Activated CD8-positive, alpha-beta T cell treated with anti-CD3 and anti-CD28 coated beads, Interleukin-2, amount 10 ng/mL, durations not matched to agents 7 days and 5 days (primary cell): ENCODE data around the gene PARL. TPM values are rescaled to one million over a fixed set of nuclear protein-coding genes. Genes with fewer than 3 reads are reported as not detected.

Experiments
- ATAC-seq: fragments of 150-1000 bp; cut with Tn5 transposase; one replicate; pipeline ENCODE4 v1.10.0; 2021; ENCODE audit warnings: moderate library complexity
- CTCF ChIA-PET: fragments of 350-600 bp; sonication (Branson Sonifier 250); formaldehyde crosslinking; loops from one replicate; lab custom pipeline; 2021; ENCODE audit warnings: antibody characterized with exemption; lab: Charles Lee
- POLR2A ChIA-PET: fragments of 350-600 bp; sonication (Branson Sonifier 250); formaldehyde crosslinking; loops from one replicate; lab custom pipeline; 2021; ENCODE audit warnings: antibody characterized with exemption; lab: Charles Lee
- DNase-seq: peaks from one replicate; pipeline ENCODE4 v3.0.0-alpha.2; 2020
- H3K27ac Mint-ChIP-seq: one replicate; pipeline ENCODE4 v1.8.0; 2021; ENCODE audit warnings: mild to moderate bottlenecking, mixed read lengths
- H3K27me3 Mint-ChIP-seq: one replicate; pipeline ENCODE4 v1.8.0; 2021; ENCODE audit warnings: low read depth, mixed read lengths
- H3K36me3 Mint-ChIP-seq: one replicate; pipeline ENCODE4 v1.8.0; 2021; ENCODE audit warnings: low read depth, mixed read lengths
- H3K4me1 Mint-ChIP-seq: one replicate; pipeline ENCODE4 v1.8.0; 2021; ENCODE audit warnings: low read depth, mixed read lengths
- H3K4me3 Mint-ChIP-seq: one replicate; pipeline ENCODE4 v1.8.0; 2021; ENCODE audit warnings: mild to moderate bottlenecking, mixed read lengths
- H3K9me3 Mint-ChIP-seq: one replicate; pipeline ENCODE4 v1.8.0; 2022; ENCODE audit warnings: mixed read lengths; ENCODE audit not compliant: insufficient read depth
- total RNA-seq, 2 experiments: library from RNA; stranded (reverse); gene quantifications; one replicate each; pipeline ENCODE4 v1.2.3, GENCODE V29; 2021

The PARL gene, protein sequence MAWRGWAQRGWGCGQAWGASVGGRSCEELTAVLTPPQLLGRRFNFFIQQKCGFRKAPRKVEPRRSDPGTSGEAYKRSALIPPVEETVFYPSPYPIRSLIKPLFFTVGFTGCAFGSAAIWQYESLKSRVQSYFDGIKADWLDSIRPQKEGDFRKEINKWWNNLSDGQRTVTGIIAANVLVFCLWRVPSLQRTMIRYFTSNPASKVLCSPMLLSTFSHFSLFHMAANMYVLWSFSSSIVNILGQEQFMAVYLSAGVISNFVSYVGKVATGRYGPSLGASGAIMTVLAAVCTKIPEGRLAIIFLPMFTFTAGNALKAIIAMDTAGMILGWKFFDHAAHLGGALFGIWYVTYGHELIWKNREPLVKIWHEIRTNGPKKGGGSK
- 10 to 100 TPM; 45.6 to 49.3 TPM for total RNA-seq

DNA sequence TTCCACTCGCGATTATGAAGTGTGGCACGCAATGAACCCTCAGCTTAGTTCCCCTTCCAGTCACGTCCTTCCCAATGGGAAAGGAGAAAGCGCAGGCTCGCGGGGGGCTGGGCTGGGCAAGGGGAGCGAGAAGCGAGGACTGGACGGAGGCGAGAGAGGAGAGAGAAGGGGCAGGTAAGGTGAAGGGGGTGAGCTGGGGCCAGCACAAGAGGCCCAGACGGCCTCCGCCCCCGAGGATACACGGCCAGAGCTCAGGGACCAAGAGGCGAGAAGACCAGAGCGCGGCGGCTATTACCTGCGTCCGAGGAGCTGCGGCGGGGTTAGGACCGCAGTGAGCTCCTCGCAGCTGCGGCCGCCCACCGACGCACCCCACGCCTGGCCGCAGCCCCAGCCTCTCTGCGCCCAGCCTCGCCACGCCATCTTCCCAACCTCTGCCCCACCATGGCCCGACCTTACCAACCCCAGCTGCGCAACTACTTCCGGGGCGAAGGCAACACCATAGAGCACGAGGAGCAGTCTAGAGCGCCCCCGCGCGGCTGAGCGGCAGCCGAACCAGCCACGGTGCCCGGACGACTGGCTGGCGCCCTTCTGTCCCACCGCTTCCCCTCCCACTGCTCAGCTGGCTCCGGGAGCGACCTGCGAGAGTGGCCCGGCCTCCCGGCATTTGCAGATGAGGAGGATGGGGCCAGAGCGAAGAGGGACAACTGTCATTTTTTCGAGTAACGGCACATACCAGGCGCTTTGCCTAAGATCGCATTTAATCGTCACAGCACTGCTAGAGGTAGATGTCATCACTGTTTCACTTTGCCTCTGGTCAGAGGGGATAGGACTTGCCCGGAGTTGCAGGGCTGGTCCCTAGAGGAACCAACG, at the start of gene PARL:
PARL (minus strand) TSS at position 454 of the 870 bp plus-strand sequence; CDS start at position 420, 34 bp downstream.
- Mint-ChIP-seq H3K36me3 (peaks cover 6% of the 10 kb centered on the region), H3K4me3 (peak within 1 kb of the TSS; percentile 97), H3K27ac (peak within 1 kb of the TSS; percentile 94), H3K4me1 (peaks cover 28% of the 10 kb centered on the region), H3K27me3 (peaks cover under 1% of the 10 kb centered on the region), H3K9me3 (no peaks in the 10 kb centered on the region)
- ChIA-PET CTCF (interaction anchor here (0.6 to 2.9 kb wide), 46 partner anchors 9 to 565 kb away, joined by 3 to 29 read pairs (median 3); partner anchors contain the start of genes ABCC5, EEF1AKMT4, EIF2B5 and KLHL24), POLR2A (interaction anchor here (0.6 to 1.3 kb wide), 8 partner anchors 9 to 437 kb away, joined by 3 to 7 read pairs (median 3); no protein-coding TSS in a partner anchor)
- peak; percentile 100 for ATAC-seq
- peak; percentile 97 for DNase-seq

DNA sequence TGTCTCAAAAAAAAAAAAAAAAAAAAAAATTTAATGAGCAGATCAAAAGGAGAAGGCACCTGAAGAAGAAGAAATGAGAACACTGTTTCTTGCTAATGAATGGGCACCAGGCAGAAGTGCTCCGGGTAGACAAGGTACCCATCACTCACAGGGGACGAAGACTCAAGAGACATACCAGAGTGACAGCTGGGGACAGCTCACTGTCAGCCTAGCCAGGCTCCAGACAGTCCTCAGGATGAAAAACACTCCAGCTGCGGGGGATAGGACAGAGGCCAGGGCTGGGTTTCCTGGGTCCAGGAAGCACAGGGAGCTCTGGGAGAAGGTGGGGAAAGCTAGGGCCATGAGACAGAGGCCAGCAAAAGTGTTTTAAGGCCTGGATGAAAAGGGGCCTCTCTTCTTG, 48.5 kb upstream of the PARL start:
- no peaks in the 10 kb centered on the region for H3K9me3 Mint-ChIP-seq
- CTCF ChIA-PET, result no interaction called here
- H3K27ac Mint-ChIP-seq, result no peak overlapping the region

DNA sequence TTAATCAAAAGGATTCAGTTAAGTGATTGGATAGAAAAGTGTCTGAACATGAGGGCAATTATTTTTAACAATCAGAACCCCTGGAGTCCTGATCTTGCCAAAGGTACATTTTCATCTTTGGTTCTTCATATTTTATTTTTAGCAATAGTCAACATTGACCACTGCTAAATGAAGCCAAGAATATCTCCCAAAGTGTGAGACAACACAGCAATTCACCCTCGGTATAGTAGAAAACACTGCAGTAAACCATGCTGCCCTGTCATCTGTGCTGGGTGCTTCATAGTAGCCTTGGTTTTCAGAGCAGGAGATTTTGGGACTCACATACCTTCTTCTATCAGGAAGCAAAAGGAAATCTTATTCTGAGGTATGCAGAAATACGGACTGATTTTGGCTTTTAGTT, 47.2 kb upstream of the PARL start:
- no peak overlapping the region for H3K4me3 Mint-ChIP-seq
- ATAC-seq (no peak), DNase-seq (no peak)
- H3K4me1 Mint-ChIP-seq, result no peaks in the 10 kb centered on the region
- no peaks in the 10 kb centered on the region for H3K27me3 Mint-ChIP-seq
- ChIA-PET CTCF (no interaction called here), POLR2A (no interaction called here)
- no peaks in the 10 kb centered on the region for H3K9me3 Mint-ChIP-seq
- no peak overlapping the region for H3K27ac Mint-ChIP-seq
- peaks cover 1% of the 10 kb centered on the region for H3K36me3 Mint-ChIP-seq

More for the DNA sequence above, 48.5 kb upstream of the PARL start:
- DNase-seq (no peak), ATAC-seq (no peak)
- H3K4me3 Mint-ChIP-seq, result no peak overlapping the region
- peaks cover 1% of the 10 kb centered on the region for H3K36me3 Mint-ChIP-seq
- no peaks in the 10 kb centered on the region for H3K27me3 Mint-ChIP-seq
- no peaks in the 10 kb centered on the region for H3K4me1 Mint-ChIP-seq
- POLR2A ChIA-PET, result no interaction called here

DNA sequence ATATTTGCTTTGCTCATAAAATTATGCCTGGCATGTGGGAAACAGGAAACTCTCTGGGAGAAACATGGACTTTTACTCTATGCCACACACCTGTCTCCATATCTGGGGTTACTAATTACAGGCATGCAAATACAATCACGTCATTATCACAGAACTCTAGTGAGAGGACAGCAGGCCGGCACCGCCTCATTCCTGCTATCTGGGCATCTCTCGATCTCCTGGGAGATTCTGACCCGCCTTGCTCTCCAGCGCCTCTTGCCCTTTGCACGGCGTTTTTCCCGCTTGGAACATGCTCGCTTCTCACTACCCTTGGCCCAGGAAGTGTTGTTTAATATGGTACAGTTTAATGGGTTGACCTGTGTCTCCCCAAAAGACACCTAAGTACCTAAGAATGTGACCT, 45.4 kb upstream of the PARL start:
- H3K27ac Mint-ChIP-seq, result no peak overlapping the region

DNA sequence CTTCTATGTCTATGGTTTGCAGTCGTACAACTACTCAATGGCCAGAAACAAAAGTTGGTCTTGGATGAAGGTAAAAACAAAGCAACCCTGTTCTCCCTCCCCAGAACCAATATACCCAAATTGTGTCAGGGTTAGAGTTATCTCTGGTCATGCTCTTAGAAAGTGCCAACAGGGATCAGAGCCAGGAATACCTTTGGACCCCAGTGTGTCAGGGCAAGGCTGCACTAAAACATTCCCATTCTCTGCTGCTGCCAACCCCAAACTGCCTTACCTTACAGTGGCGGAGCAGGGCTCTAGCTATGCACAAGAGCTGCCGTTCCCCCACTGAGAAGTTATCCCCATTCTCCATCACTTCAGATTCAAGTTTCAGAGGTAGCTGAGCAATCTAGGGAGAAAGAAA, 42.4 kb upstream of the PARL start:
- Mint-ChIP-seq H3K9me3 (no peaks in the 10 kb centered on the region), H3K36me3 (peaks cover 4% of the 10 kb centered on the region)
- CTCF ChIA-PET, result no interaction called here

More for the DNA sequence above, 45.4 kb upstream of the PARL start:
- ChIA-PET POLR2A (no interaction called here), CTCF (no interaction called here)
- ATAC-seq (no peak), DNase-seq (no peak)
- Mint-ChIP-seq H3K27me3 (no peaks in the 10 kb centered on the region), H3K4me3 (no peak overlapping the region), H3K4me1 (no peaks in the 10 kb centered on the region), H3K36me3 (peaks cover 1% of the 10 kb centered on the region), H3K9me3 (no peaks in the 10 kb centered on the region)

DNA sequence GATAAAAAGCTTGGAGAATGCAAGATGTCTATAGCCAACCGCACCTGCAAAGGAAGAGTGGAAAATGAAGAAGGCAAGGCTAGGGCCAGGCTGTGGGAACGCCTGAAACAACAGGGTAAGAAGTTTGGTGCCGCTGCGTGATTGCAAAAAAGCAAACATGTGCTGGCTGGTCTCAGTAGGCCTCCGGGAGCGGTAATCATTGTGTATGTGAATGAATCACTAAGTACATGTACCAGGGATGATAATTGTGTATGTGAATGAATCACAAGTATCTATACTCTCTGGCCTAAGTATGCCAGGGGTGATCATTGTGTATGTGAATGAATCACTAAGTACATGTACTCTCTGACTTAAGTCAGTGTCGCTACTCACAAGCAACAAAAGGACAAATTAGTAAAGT, 40.3 kb upstream of the PARL start:
- POLR2A ChIA-PET, result no interaction called here
- H3K27ac Mint-ChIP-seq, result no peak overlapping the region
- H3K9me3 Mint-ChIP-seq, result no peaks in the 10 kb centered on the region
- no peak for DNase-seq
- peaks cover 2% of the 10 kb centered on the region for H3K36me3 Mint-ChIP-seq
- no peak overlapping the region for H3K4me3 Mint-ChIP-seq
- CTCF ChIA-PET, result no interaction called here
- no peaks in the 10 kb centered on the region for H3K4me1 Mint-ChIP-seq
- ATAC-seq, result no peak
- no peaks in the 10 kb centered on the region for H3K27me3 Mint-ChIP-seq

More for the DNA sequence above, 42.4 kb upstream of the PARL start:
- POLR2A ChIA-PET, result no interaction called here
- no peak for ATAC-seq
- Mint-ChIP-seq H3K4me1 (no peaks in the 10 kb centered on the region), H3K27ac (no peak overlapping the region), H3K27me3 (no peaks in the 10 kb centered on the region), H3K4me3 (no peak overlapping the region)
- DNase-seq, result no peak

DNA sequence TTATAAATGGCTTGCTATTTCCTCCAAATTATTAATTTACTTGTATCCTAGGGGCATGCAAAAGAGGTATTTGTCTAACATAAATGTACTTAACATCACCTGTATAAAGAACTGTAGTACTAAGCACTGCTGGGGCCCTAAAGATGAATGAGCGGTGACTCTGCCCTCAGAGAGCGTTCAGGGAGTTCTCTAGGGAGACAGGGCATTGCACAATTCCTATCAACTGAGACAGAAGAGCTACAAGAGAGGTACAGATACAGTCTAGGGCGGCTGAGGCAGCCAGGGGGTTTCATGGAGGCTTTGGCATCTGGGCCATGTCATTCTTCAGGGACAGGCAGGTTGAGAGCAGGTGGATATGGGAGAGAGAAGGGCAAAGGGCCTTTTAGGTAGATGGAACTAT, 39.9 kb upstream of the PARL start:
- ATAC-seq, result no peak
- no peak for DNase-seq
- no peak overlapping the region for H3K4me3 Mint-ChIP-seq
- H3K27me3 Mint-ChIP-seq, result no peaks in the 10 kb centered on the region
- peaks cover 2% of the 10 kb centered on the region for H3K36me3 Mint-ChIP-seq
- no peaks in the 10 kb centered on the region for H3K4me1 Mint-ChIP-seq
- H3K9me3 Mint-ChIP-seq, result no peaks in the 10 kb centered on the region
- POLR2A ChIA-PET, result no interaction called here
- CTCF ChIA-PET, result no interaction called here
- H3K27ac Mint-ChIP-seq, result no peak overlapping the region

DNA sequence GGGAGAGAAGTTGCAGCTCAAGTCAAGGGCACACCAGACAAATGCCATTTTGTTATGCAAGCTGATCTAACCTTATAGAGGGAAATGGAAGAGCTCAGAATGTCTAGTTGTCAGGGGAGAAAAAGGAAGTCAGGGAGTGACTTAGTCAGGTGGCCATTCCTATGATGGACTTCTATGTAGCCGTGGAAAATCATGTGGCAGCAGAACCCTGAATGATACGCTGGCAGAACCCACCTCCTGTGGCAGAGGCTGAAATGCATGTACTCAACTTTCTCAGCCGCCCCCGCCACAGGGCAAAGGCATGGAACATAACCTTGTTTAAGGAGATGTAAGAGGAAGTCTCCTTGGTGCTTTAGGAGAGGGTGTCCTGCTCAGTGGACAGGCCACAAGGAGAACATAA, 37.7 kb upstream of the PARL start:
- Mint-ChIP-seq H3K4me3 (no peak overlapping the region), H3K9me3 (no peaks in the 10 kb centered on the region), H3K27me3 (no peaks in the 10 kb centered on the region), H3K27ac (no peak overlapping the region), H3K36me3 (peaks cover 2% of the 10 kb centered on the region), H3K4me1 (no peaks in the 10 kb centered on the region)
- CTCF ChIA-PET, result no interaction called here
- POLR2A ChIA-PET, result no interaction called here
- DNase-seq (no peak), ATAC-seq (no peak)

DNA sequence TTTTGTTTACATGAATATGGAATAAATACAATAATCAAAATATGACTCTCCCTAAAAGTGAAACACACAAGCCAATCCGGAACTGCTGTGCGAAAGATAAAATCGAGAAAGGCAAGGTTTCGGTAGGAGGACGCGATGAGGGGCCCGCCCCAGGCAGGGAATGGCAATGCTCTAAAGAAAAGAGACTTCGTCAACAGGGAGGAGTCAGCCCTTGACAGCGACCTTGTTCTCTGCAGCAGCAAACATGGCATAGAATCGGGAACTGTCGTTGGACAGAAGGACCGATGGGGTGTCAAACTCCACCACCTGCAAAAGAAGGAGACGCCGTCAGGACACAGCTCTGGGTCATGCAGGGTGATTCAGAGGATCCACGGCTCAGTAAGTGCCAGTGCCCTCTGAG, 36.4 kb upstream of the PARL start:
- no peak for ATAC-seq
- ChIA-PET CTCF (no interaction called here), POLR2A (no interaction called here)
- no peaks in the 10 kb centered on the region for H3K4me1 Mint-ChIP-seq
- H3K9me3 Mint-ChIP-seq, result no peaks in the 10 kb centered on the region
- no peak overlapping the region for H3K4me3 Mint-ChIP-seq
- no peak for DNase-seq
- H3K27me3 Mint-ChIP-seq, result no peaks in the 10 kb centered on the region
- peaks cover 2% of the 10 kb centered on the region for H3K36me3 Mint-ChIP-seq
- no peak overlapping the region for H3K27ac Mint-ChIP-seq

DNA sequence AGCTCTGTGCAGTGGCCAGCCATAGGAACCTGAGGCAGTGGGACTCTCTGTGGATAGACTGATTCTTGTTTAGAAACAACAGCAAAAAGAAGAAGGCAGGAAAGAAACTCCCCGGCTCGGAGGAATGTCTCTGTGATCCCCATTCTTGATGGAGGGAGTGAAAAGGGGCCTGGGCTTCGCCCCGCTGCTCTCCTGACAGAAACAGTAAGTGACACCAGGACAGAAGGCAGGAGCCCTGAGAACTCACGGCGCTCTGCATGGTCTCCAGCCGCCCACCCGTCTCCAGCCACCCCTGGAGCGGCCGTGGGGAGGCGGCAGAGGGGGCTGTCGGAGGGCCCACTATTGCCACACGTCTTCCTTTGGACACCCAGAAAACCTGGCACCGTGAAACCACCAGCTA, 35.7 kb upstream of the PARL start:
- H3K9me3 Mint-ChIP-seq, result no peaks in the 10 kb centered on the region
- peaks cover 2% of the 10 kb centered on the region for H3K36me3 Mint-ChIP-seq
- CTCF ChIA-PET, result no interaction called here
- no peak overlapping the region for H3K27ac Mint-ChIP-seq
- H3K27me3 Mint-ChIP-seq, result no peaks in the 10 kb centered on the region
- no peak overlapping the region for H3K4me3 Mint-ChIP-seq
- POLR2A ChIA-PET, result no interaction called here
- DNase-seq, result no peak
- no peak for ATAC-seq
- no peaks in the 10 kb centered on the region for H3K4me1 Mint-ChIP-seq

DNA sequence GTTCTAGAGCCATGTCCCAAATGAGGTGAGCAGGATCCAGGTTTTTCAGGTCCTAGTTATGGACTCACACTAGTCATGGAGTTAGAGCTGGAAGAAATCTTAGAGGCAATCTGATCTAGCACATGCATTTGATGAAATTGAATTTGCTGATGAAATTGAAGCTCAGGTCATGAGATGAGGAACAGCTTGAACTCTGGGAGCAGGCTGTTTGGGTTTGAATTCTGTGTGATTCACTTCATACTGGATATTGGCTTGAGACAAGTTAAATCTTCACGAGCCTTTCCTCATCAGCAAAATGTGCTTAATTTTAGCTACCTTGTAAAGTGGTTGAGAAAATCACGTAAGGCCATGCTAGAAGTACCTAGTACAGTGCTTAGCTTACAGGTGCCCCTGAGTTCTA, 33.5 kb upstream of the PARL start:
- CTCF ChIA-PET, result no interaction called here
- Mint-ChIP-seq H3K4me3 (no peak overlapping the region), H3K36me3 (peaks cover 2% of the 10 kb centered on the region), H3K4me1 (no peaks in the 10 kb centered on the region), H3K27ac (no peak overlapping the region), H3K27me3 (no peaks in the 10 kb centered on the region), H3K9me3 (no peaks in the 10 kb centered on the region)
- DNase-seq, result no peak
- ATAC-seq, result no peak
- POLR2A ChIA-PET, result no interaction called here

DNA sequence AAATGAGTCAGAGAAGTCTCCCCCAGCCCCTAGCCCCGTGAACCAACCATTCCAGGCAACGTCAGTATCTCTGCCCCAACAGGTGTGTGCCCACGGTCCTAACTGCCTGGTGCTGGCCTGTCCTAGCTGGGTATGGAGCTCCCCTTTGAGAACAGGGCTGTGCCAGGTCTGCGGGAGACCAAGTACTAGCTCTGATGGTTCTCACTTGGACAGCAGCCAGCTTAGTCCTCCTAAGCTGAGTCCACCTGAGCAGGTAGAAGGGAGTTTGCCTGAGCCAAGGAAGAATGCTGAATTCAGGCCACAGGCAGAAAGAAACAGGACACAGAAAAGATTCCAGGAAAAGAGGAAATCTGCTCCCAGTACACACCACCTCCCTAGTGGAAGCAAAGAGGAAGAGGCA, 33.1 kb upstream of the PARL start:
- H3K36me3 Mint-ChIP-seq, result peaks cover 2% of the 10 kb centered on the region
- no peak overlapping the region for H3K4me3 Mint-ChIP-seq
- H3K9me3 Mint-ChIP-seq, result no peaks in the 10 kb centered on the region
- no peak for ATAC-seq
- DNase-seq, result no peak
- H3K4me1 Mint-ChIP-seq, result no peaks in the 10 kb centered on the region
- POLR2A ChIA-PET, result no interaction called here
- no peaks in the 10 kb centered on the region for H3K27me3 Mint-ChIP-seq
- no peak overlapping the region for H3K27ac Mint-ChIP-seq
- CTCF ChIA-PET, result no interaction called here
